Stimulated activated CD4-positive, alpha-beta T cell treated with anti-CD3 and anti-CD28 coated beads, Interleukin-4, amount 100 ng/mL, for 48 hours (primary cell): ENCODE measurements around the gene ZNF420.

Experiments used
- DNase-seq, 2 donors: peaks; one replicate each; pipeline ENCODE4 v3.0.0-alpha.2; 2020; ENCODE audit warnings: low read depth in 2 of 2

ZNF420 gene

GRCh38 chr19:37148214-37148613, 70.0 kb downstream of the ZNF420 start:
- no peak for DNase-seq

DNA sequence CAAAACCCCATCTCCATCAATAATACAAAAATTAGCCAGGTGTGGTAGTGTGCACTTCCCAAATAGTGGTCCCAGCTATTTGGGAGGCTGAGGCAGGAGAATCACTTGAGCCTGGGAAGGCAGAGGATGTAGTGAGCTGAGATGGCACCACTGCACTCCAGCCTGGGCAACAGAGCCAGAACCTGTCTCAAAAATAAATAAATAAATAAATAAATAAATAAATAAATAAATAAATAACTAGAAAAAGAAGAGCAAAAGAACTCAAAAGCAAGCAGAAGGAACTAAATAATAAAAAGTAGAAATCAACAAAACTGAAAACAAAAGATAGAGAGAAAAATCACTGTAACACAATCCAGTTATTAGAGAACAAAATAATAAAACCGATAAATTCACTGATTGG, 81.9 kb downstream of the ZNF420 start:
- DNase-seq, result no peak

GRCh38 chr19:37165635-37166034, 87.4 kb downstream of the ZNF420 start:
- no peak for DNase-seq

GRCh38 chr19:37172368-37173366, 94.4 kb downstream of the ZNF420 start, which contains the start of gene ZNF585A:
Gene ZNF585A (minus strand): TSS chr19:37172695. CDS start chr19:37169910, 2,785 bp downstream.
- DNase-seq, result peak; percentile 71 to 80
